Cerebellar nuclear complex (tissue), 1 donor: ENCODE measurements around the gene TLCD3B.

Source experiments
- DNase-seq, 2 experiments: peaks; one replicate each; lab custom pipeline; 2025; lab: John Stamatoyannopoulos, UW

The TLCD3B gene

GRCh38 chr16:30030841-30031413 is at the start of gene TLCD3B:
Gene TLCD3B, minus strand, starts transcription at chr16:30031271. Its CDS starts 744 bp downstream, at chr16:30030527.
- DNase-seq: peak in 1 of 2 experiments; percentile 53

GRCh38 chr16:30079480-30079879 is 48.4 kb upstream of the TLCD3B start:
- DNase-seq: no peak

GRCh38 chr16:30078744-30079143 is 47.7 kb upstream of the TLCD3B start:
- DNase-seq: no peak

- no peak for DNase-seq
These were observed 46.6 kb upstream of the TLCD3B start for GRCh38 chr16:30077656-30078055.

- no peak for DNase-seq
These were observed 45.3 kb upstream of the TLCD3B start for GRCh38 chr16:30076276-30076791.

GRCh38 chr16:30075503-30076275 is 44.6 kb upstream of the TLCD3B start, which contains the start of gene PPP4C:
Gene PPP4C, plus strand, starts transcription at chr16:30075994. Its CDS starts 384 bp downstream, at chr16:30076378.
- peak in 1 of 2 experiments; percentile 47 for DNase-seq

GRCh38 chr16:30070490-30070889 is 39.4 kb upstream of the TLCD3B start:
- DNase-seq: no peak

- DNase-seq: no peak
These were observed 38.8 kb upstream of the TLCD3B start for GRCh38 chr16:30069611-30070462.

GRCh38 chr16:30068750-30069610 is 37.9 kb upstream of the TLCD3B start:
- no peak for DNase-seq

GRCh38 chr16:30068333-30068732 is 37.3 kb upstream of the TLCD3B start:
- DNase-seq: no peak

- DNase-seq: no peak
These were observed 36.5 kb upstream of the TLCD3B start for GRCh38 chr16:30067584-30067916.

GRCh38 chr16:30066761-30067583 is 35.9 kb upstream of the TLCD3B start:
- DNase-seq: no peak

GRCh38 chr16:30065943-30066760 is 35.1 kb upstream of the TLCD3B start:
- no peak for DNase-seq

GRCh38 chr16:30065102-30065942 is 34.3 kb upstream of the TLCD3B start, which contains the start of gene ALDOA:
Gene ALDOA, plus strand, starts transcription at chr16:30065760. Its CDS starts 1,138 bp downstream, at chr16:30066898.
- peak; percentile 31 to 84 for DNase-seq

GRCh38 chr16:30064729-30065101 is 33.6 kb upstream of the TLCD3B start:
- peak in 1 of 2 experiments; percentile 49 for DNase-seq

GRCh38 chr16:30063893-30064728 is 33.0 kb upstream of the TLCD3B start:
- DNase-seq: peak; percentile 56 to 65

- no peak for DNase-seq
These were observed 32.3 kb upstream of the TLCD3B start for GRCh38 chr16:30063278-30063892.
